ENCODE measurements around the gene NKAIN2. TPM values are rescaled to one million over a fixed set of nuclear protein-coding genes. Genes with fewer than 3 reads are reported as not detected.

NKAIN2 gene
- total and polyA plus RNA-seq, 2 donors (not counting 3 experiments of a cell fraction or from before 2014, with no cell fraction given), result 0.03 TPM; not detected in 1

DNA sequence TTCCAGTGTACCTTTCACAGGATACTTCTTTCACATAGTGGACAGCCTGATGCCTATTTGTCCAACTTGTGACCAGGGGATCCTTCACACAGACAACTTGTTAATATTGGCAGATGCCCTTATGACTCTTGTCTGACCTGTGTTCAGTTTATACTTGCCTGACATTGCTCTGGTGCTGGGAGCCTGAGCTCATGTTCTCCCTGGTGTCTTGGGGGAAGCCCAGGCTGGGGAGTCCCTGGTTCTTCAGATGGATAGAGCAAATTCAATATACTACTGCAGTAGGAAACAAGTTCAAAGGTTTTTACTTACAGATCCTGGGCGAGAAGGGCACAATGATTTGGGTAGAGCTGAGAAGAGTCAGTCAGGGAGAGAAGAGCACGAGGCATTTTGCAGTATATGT lies 76.1 kb downstream of the NKAIN2 start:
- intact Hi-C loops (cut with micrococcal nuclease) (no loop called here), dilution Hi-C loops (cut with MboI; ENCODE audit: extremely low pct_ligation_motif_present, low sequenced_read_pairs) (no loop called here)
- no peaks in the 10 kb centered on the region for H3K27me3 ChIP-seq (ENCODE audit: control insufficient read depth in 2 of 2, insufficient read depth in 2 of 2, low read length in 2 of 2)
- no peak overlapping the region for H2AFZ ChIP-seq (ENCODE audit: low read depth, low read length)
- POLR2A ChIA-PET, result no interaction called here
- H3K9ac ChIP-seq (replicated peaks; ENCODE audit: extremely low read depth, insufficient read depth, low read length), result no peak overlapping the region
- H3K9me1 ChIP-seq (replicated peaks; ENCODE audit: control insufficient read depth, extremely low read depth, insufficient read depth, low read length), result no peaks in the 10 kb centered on the region
- no peak for FAIRE-seq
- peaks cover 5% of the 10 kb centered on the region for H3K4me1 ChIP-seq (ENCODE audit: control insufficient read depth, extremely low read depth, insufficient read depth, low read length)
- no peak overlapping the region for H3K4me2 ChIP-seq (ENCODE audit: insufficient read depth, low read length)
- H3K27ac ChIP-seq (ENCODE audit: insufficient read depth, low read depth, low read length), result no peak overlapping the region
- BruUV-seq (replicated peaks), result no TSS peak
- no peak for TF ChIP-seq POLR2A (IDR thresholded peaks at IDR 0.05; ENCODE audit: low read depth, low read length)
- TF ChIP-seq MYC (IDR thresholded peaks at IDR 0.05; ENCODE audit: low read depth, low read length), result no peak
- TF ChIP-seq JUN (IDR thresholded peaks at IDR 0.05; ENCODE audit: borderline replicate concordance, insufficient read depth, insufficient read length, low read depth), result no peak
- no peak for TF ChIP-seq GATA2 (IDR thresholded peaks at IDR 0.05; ENCODE audit: insufficient read depth, insufficient read length, low read depth, low read length)
- no peak for TF ChIP-seq FOS (IDR thresholded peaks at IDR 0.05; ENCODE audit: borderline replicate concordance, insufficient read depth, low read length)
- no peak for TF ChIP-seq CTCF (IDR thresholded peaks at IDR 0.05; ENCODE audit: extremely low read depth in 1 of 2, insufficient read depth in 1 of 2, low read depth in 1 of 2, low read length in 2 of 2)
- no peak for TF ChIP-seq EZH2 (IDR thresholded peaks at IDR 0.05; ENCODE audit: borderline replicate concordance, low read depth, low read length, severe bottlenecking)
- TF ChIP-seq POLR2AphosphoS5 (IDR thresholded peaks at IDR 0.05; ENCODE audit: insufficient read depth, low read depth, low read length), result no peak
- TF ChIP-seq MAX (IDR thresholded peaks at IDR 0.05; ENCODE audit: insufficient read depth, insufficient read length), result no peak
- H3K79me2 ChIP-seq (ENCODE audit: control insufficient read depth, insufficient read depth, low read length), result no peaks in the 10 kb centered on the region
- CTCF ChIA-PET, result no interaction called here
- H3K36me3 ChIP-seq (ENCODE audit: control insufficient read depth in 2 of 2, extremely low read depth in 1 of 2, insufficient read depth in 2 of 2, low read length in 2 of 2), result no peaks in the 10 kb centered on the region
- H3K4me3 ChIP-seq (replicated peaks in 1 of 3; ENCODE audit: insufficient read depth in 1 of 3, low read depth in 1 of 3, low read length in 3 of 3), result no peak overlapping the region
- no peak for DNase-seq (ENCODE audit: low read depth, low spot score)
- no peaks in the 10 kb centered on the region for H4K20me1 ChIP-seq (replicated peaks; ENCODE audit: control insufficient read depth, extremely low read depth, insufficient read depth, low read length)
- H3K9me3 ChIP-seq (replicated peaks; ENCODE audit: control insufficient read depth, insufficient read depth, low read length), result no peaks in the 10 kb centered on the region
